Measurements from ENCODE around the gene RFX4.

The RFX4 gene

DNA sequence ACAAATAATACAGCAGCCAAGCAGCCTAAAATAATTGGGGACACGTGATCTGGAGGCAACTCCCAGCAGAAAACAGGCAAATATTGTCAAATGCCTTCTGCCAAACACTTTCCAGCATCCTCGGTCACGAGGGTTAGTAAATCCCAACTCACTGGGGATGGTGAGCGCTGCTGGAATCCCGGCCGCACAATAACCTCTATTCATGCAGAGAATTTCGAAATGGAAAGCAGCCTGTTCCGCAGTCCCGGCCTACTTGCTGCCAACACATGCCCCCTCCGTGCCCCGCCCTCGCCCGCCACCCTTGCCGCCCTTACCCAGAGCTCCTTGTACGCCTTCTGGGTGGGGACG lies 62.2 kb downstream of the RFX4 start:
- no peak overlapping the region for H3K4me3 ChIP-seq (replicated peaks in 1 of 2; ENCODE audit: low read depth in 2 of 2, low read length in 2 of 2)
- TF ChIP-seq, protein P1, sequence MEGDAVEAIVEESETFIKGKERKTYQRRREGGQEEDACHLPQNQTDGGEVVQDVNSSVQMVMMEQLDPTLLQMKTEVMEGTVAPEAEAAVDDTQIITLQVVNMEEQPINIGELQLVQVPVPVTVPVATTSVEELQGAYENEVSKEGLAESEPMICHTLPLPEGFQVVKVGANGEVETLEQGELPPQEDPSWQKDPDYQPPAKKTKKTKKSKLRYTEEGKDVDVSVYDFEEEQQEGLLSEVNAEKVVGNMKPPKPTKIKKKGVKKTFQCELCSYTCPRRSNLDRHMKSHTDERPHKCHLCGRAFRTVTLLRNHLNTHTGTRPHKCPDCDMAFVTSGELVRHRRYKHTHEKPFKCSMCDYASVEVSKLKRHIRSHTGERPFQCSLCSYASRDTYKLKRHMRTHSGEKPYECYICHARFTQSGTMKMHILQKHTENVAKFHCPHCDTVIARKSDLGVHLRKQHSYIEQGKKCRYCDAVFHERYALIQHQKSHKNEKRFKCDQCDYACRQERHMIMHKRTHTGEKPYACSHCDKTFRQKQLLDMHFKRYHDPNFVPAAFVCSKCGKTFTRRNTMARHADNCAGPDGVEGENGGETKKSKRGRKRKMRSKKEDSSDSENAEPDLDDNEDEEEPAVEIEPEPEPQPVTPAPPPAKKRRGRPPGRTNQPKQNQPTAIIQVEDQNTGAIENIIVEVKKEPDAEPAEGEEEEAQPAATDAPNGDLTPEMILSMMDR (IDR thresholded peaks at IDR 0.05; ENCODE audit: low read depth, low read length) = no peak

DNA sequence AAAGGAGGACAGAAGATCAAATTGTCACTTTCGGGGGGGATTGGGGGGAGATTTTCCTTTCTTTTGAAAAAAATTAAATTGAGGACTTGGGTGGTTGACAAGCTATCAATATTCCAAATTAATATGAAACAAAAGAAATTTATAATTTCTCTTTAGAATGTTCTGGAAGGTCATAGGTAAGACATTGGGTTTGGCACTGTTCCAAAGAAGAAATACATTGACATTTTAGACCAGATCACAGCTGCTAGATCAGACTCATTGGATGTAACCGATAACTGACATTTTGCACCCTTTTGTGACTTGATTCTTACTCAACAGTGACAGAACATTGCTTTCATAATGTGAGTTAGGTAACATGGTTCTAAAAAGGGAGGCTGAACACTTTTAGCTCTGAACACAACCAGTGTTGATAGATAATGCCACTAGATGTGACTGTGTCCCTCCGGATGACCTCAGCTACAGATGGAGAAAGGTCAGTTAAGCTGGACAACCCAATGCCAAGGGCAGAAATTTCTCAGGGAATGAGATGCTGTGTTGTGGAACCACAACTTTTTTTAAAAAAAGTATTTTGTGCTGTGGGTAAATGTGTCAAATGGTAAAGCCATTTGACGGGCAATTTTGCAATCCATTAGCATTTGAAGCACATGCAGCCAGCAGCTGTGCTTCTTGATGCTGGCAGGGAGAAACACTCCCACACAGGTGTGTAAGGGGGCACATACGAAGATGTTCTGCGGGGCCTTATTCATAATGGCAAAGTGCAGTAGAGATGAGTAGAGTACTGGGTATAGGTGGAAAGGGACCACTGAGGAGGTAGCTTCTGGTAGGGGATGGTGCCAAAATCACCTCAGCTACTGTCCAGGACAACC lies 62.9 kb downstream of the RFX4 start:
- DNase-seq (ENCODE audit: low read depth in 2 of 2) = no peak
- TF ChIP-seq, protein P1 (IDR thresholded peaks at IDR 0.05; ENCODE audit: low read depth, low read length) = no peak
- no peak overlapping the region for H3K4me3 ChIP-seq (replicated peaks in 1 of 2; ENCODE audit: low read depth in 2 of 2, low read length in 2 of 2)

More for the DNA sequence above, 62.2 kb downstream of the RFX4 start:
- peak in 1 of 2 donors; percentile 59 for DNase-seq (ENCODE audit: low read depth in 2 of 2)

DNA sequence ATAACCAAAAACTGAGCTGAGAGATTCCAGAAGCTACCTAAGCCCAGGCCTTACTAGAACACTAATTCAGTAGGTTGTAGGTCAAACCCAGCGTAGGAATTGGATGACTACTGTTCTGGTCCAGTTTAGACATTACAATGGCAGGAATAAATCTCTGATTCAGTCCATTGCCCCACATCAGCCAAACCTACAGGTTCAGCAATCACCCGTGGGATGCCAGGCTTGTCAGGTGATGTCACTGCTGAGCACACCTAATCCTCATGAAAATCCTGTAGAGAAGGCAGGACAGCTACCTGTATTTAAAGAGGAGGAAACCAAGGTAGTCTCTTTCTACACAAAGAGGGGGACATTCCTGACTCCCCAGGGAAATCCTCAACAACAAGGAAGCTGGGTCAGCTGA lies 63.7 kb downstream of the RFX4 start:
- no peak overlapping the region for H3K4me3 ChIP-seq (replicated peaks in 1 of 2; ENCODE audit: low read depth in 2 of 2, low read length in 2 of 2)
- TF ChIP-seq, protein P1 (IDR thresholded peaks at IDR 0.05; ENCODE audit: low read depth, low read length) = no peak
- DNase-seq (ENCODE audit: low read depth in 2 of 2) = no peak

DNA sequence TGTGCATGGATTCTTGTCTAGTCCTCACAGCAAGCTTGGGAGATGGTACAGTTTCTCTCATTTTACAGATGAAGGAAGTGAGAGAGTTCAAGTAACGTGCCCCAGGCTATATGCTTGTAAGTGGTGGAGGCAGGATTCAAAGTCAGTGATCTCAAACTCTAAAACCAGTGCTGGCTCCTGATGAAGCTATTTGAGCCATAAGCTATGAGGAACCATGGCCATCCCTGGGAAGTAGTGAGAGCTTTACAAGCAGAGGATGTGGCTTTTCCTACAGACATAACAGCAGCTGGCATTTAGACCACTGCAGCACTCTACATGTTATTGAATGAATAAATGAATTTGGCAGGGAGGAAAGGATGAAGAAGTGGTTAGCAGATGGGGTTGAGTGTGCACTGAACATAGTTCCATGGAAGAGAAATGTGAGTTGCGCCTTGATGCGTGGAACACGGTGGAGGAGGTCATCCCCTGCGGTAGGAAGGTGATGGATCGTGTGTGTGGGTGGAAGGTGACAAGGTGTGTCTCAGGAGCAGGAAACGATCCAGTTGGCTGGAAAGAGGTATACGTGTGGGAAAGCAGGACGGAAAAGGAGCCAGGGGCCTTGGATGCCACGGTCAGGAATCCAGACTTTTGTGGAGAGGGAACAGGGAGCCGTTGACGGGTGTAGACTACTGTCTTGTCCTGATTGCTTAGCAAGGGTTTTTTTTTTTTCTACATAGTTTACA lies 65.2 kb downstream of the RFX4 start:
- TF ChIP-seq, protein P1 (IDR thresholded peaks at IDR 0.05; ENCODE audit: low read depth, low read length) = no peak
- DNase-seq (ENCODE audit: low read depth in 2 of 2) = no peak
- H3K4me3 ChIP-seq (replicated peaks in 1 of 2; ENCODE audit: low read depth in 2 of 2, low read length in 2 of 2) = no peak overlapping the region

- H3K4me3 ChIP-seq (replicated peaks in 1 of 2; ENCODE audit: low read depth in 2 of 2, low read length in 2 of 2) = no peak overlapping the region
- DNase-seq (ENCODE audit: low read depth in 2 of 2) = no peak
- TF ChIP-seq, protein P1 (IDR thresholded peaks at IDR 0.05; ENCODE audit: low read depth, low read length) = no peak
Observed at GRCh38 chr12:106648736-106649135, 65.9 kb downstream of the RFX4 start.

DNA sequence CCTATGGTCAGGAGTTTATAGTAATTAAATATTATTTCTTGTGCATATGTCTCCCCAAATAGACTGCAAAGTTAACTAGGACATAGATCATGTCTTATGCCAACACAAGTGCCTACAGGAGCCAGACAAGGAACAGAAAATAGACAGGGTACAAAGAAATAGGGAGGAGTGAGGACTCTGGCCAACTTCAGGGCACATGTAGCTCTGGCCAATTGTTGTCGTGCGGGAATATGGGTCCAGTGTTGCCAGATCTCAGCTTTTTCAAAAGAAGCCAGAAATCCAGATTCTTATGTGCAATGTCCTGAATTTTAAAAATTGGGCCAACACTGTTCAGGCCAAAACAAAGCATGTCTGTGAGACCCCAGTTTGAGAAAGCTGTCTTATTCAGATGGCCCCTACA lies 68.7 kb downstream of the RFX4 start:
- TF ChIP-seq, protein P1 (IDR thresholded peaks at IDR 0.05; ENCODE audit: low read depth, low read length) = no peak
- no peak for DNase-seq (ENCODE audit: low read depth in 2 of 2)
- no peak overlapping the region for H3K4me3 ChIP-seq (replicated peaks in 1 of 2; ENCODE audit: low read depth in 2 of 2, low read length in 2 of 2)

All from cardiac fibroblast (primary cell).